Activated T-helper 2 cell treated with anti-CD3 and anti-CD28 coated beads, Interferon-gamma antibody, Interleukin-2, Interleukin-4, amounts not matched to agents 10 μg/mL and 5 μg/mL and 100 μg/mL, durations not matched to agents 14 hours and 24 hours and 36 hours (primary cell): Measurements from ENCODE around the gene ZFYVE28. TPM values are rescaled to one million over a fixed set of nuclear protein-coding genes. Genes with fewer than 3 reads are reported as not detected.
A peak's percentile ranks its signal among the peaks of the same experiment; 100 is the strongest.

Experiments
- DNase-seq: peaks from one replicate; pipeline ENCODE4 v3.0.0; 2021; ENCODE audit warnings: low spot score
- H3K27ac Mint-ChIP-seq: one replicate; pipeline ENCODE4 v1.8.0; 2021; ENCODE audit warnings: mixed read lengths
- H3K27me3 Mint-ChIP-seq: one replicate; pipeline ENCODE4 v1.8.0; 2021; ENCODE audit warnings: low read depth, mixed read lengths
- H3K36me3 Mint-ChIP-seq: one replicate; pipeline ENCODE4 v1.8.0; 2021; ENCODE audit warnings: low read depth, mixed read lengths
- H3K4me1 Mint-ChIP-seq: one replicate; pipeline ENCODE4 v1.8.0; 2021; ENCODE audit warnings: low read depth, mixed read lengths
- H3K4me3 Mint-ChIP-seq: one replicate; pipeline ENCODE4 v1.8.0; 2021; ENCODE audit warnings: low read depth, mild to moderate bottlenecking, moderate library complexity, mixed read lengths
- H3K9me3 Mint-ChIP-seq: one replicate; pipeline ENCODE4 v1.8.0; 2021; ENCODE audit warnings: mixed read lengths
- intact Hi-C: fragments of 100-400 bp; cut with micrococcal nuclease; formaldehyde crosslinking; loops from one replicate; pipeline ENCODE4 v1.15.1; 2023
- total RNA-seq: library from RNA; stranded (reverse); gene quantifications from 2 replicates; pipeline ENCODE4 v1.2.3, GENCODE V29; 2022

ZFYVE28 gene
- total RNA-seq, 1 donor from 2014 or later, result 10.0 TPM

GRCh38 chr4:2250357-2251072 is 167.9 kb downstream of the ZFYVE28 start:
- H3K4me1 Mint-ChIP-seq, result no peaks in the 10 kb centered on the region
- H3K27ac Mint-ChIP-seq, result no peak overlapping the region
- DNase-seq, result peak; percentile 7
- H3K27me3 Mint-ChIP-seq, result no peaks in the 10 kb centered on the region
- H3K36me3 Mint-ChIP-seq, result no peaks in the 10 kb centered on the region
- intact Hi-C loops, result no loop called here
- H3K9me3 Mint-ChIP-seq, result no peaks in the 10 kb centered on the region
- no peak overlapping the region for H3K4me3 Mint-ChIP-seq

DNA sequence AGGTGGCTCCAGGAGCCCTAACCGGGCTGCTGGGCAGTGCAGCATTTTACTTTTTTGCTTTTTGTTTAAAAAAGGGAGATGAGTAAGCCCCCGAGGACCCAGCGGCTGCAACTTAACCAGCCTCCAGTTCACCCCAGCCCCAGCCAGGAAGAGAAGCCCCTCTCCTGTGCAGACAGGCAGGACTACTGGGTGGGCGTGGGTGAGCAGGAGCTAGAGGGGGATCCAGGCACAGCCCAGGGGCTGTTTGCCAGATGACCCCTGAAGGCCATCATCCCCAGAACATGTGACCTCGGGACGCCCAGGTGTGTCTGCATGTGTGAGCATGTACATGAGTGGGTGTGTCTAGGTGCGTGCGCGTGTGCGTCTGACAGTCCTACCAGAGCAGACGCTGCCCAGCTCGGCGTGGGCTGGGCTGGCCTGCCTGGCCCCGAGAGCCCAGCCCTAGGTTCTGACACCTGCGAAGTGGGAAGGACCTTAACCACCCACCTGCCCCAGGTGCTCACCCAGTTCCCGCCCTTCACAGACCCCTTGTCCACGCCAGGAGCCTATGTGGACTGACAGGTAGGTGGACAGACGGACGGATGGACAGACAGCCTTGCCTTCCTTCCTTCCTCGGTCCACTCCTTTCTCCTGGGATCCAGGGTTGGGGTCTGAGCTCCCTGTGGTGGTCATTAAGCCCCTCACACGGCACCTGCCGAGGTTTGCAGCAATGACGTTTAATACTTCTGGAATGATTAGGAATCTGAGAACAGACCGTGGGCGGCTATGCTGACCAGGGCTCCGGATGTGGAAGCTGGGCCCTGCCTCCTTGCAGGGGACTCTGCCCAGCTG is 168.7 kb downstream of the ZFYVE28 start:
- intact Hi-C loops, result no loop called here
- no peak overlapping the region for H3K27ac Mint-ChIP-seq
- DNase-seq, result peak; percentile 7
- no peaks in the 10 kb centered on the region for H3K9me3 Mint-ChIP-seq
- no peaks in the 10 kb centered on the region for H3K27me3 Mint-ChIP-seq
- H3K4me3 Mint-ChIP-seq, result no peak overlapping the region
- H3K36me3 Mint-ChIP-seq, result no peaks in the 10 kb centered on the region
- H3K4me1 Mint-ChIP-seq, result peaks cover 3% of the 10 kb centered on the region

DNA sequence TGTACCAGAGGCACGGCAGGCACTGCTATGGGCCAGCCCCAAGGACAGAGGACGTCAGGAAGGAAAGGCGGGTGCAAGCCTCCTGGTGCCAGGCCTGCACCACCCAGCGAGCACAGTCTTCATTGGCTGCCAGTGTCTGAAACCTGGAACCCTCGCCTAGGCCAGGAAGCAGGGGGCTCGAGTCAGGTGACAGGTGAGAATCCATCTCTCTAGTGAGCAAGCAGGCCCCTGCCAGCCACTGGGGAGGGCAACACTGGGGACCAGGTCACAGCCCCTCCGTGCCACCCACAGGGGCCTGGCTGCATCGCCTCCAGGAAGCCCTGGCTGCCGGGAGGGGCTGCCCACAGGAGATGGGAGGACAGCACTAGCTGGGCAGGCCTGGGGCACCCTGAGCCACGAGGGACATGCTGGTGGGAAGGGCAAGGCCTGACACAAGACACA is 169.6 kb downstream of the ZFYVE28 start:
- H3K9me3 Mint-ChIP-seq, result no peaks in the 10 kb centered on the region
- no peak overlapping the region for H3K27ac Mint-ChIP-seq
- intact Hi-C loops, result no loop called here
- peaks cover 5% of the 10 kb centered on the region for H3K4me1 Mint-ChIP-seq
- H3K36me3 Mint-ChIP-seq, result no peaks in the 10 kb centered on the region
- H3K27me3 Mint-ChIP-seq, result peaks cover under 1% of the 10 kb centered on the region
- no peak overlapping the region for H3K4me3 Mint-ChIP-seq
- peak; percentile 6 for DNase-seq

DNA sequence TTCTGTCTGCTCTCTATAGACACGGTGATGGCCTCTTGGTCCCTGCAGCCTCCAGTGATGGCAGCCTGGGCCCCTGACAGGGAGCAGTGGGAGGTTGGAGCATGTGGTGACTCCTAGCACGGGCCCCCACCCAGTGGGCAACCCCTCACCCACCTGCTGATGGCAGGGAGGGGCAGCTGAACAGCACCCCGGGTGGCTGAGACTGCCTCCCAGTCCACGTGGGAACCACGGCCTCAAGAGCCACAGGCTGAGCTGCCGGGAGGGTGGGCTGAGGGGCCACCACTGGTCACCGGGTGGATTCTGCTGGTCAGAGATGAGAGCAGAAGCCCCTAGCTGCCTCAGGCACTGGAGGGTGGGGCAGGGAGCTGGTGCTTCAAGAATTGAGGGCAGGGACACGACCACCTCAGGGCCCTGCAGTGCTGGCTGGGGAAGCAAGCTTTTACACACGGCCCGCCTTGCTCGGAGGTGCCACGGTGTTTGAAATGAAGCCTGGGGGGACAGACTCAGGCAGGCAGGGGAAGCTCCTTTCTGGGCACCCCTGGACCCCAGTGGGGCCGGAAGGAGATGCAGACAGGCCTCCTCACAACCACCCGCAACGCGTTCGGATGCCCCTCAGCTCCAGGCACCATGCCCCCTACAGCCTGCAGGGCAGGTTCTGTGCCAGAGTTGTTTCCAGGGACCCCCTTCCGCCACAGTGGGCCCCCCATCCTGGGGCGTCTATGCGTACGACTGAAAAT is 170.2 kb downstream of the ZFYVE28 start:
- peaks cover 3% of the 10 kb centered on the region for H3K27me3 Mint-ChIP-seq
- H3K9me3 Mint-ChIP-seq, result no peaks in the 10 kb centered on the region
- intact Hi-C loops, result no loop called here
- DNase-seq, result no peak
- no peak overlapping the region for H3K4me3 Mint-ChIP-seq
- no peak overlapping the region for H3K27ac Mint-ChIP-seq
- H3K4me1 Mint-ChIP-seq, result peaks cover 11% of the 10 kb centered on the region
- no peaks in the 10 kb centered on the region for H3K36me3 Mint-ChIP-seq

GRCh38 chr4:2247128-2248043 is 171.1 kb downstream of the ZFYVE28 start:
- DNase-seq, result no peak
- H3K27me3 Mint-ChIP-seq, result peaks cover 3% of the 10 kb centered on the region
- no peaks in the 10 kb centered on the region for H3K36me3 Mint-ChIP-seq
- H3K4me1 Mint-ChIP-seq, result peaks cover 13% of the 10 kb centered on the region
- no peak overlapping the region for H3K27ac Mint-ChIP-seq
- H3K9me3 Mint-ChIP-seq, result no peaks in the 10 kb centered on the region
- intact Hi-C loops, result no loop called here
- no peak overlapping the region for H3K4me3 Mint-ChIP-seq

GRCh38 chr4:2246384-2247127 is 171.9 kb downstream of the ZFYVE28 start:
- Mint-ChIP-seq H3K27me3 (peaks cover 3% of the 10 kb centered on the region), H3K9me3 (no peaks in the 10 kb centered on the region), H3K36me3 (no peaks in the 10 kb centered on the region), H3K27ac (no peak overlapping the region), H3K4me3 (no peak overlapping the region), H3K4me1 (peaks cover 14% of the 10 kb centered on the region)
- intact Hi-C loops, result no loop called here
- no peak for DNase-seq

DNA sequence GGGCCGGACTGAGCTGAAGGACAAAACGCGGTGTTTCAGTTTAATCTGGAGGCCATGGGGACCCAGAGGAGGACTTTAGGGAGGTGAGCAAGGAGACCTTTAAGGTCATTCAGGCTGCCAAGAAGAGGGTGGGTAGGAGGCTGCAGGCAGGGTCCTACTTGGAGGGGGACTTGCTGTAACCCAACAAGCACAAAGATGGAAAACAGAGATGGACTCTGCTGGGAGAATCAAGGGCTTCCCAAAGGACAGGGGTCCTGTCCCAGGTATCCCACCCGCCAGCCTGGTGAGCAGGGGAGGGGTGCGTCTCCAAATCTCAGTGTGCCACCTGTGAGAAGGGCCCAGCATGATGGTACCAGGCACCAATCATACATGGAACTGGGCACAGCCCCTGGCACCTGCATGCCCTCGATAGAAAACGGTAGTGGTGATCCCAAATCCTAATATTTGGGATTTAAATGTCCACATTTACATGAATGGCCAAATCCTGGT is 172.6 kb downstream of the ZFYVE28 start:
- H3K4me1 Mint-ChIP-seq, result peaks cover 16% of the 10 kb centered on the region
- H3K27ac Mint-ChIP-seq, result no peak overlapping the region
- H3K27me3 Mint-ChIP-seq, result peaks cover 3% of the 10 kb centered on the region
- intact Hi-C loops, result no loop called here
- peaks cover under 1% of the 10 kb centered on the region for H3K36me3 Mint-ChIP-seq
- H3K9me3 Mint-ChIP-seq, result no peaks in the 10 kb centered on the region
- DNase-seq, result no peak
- no peak overlapping the region for H3K4me3 Mint-ChIP-seq

GRCh38 chr4:2245057-2245786 is 173.2 kb downstream of the ZFYVE28 start:
- H3K27me3 Mint-ChIP-seq, result peaks cover 3% of the 10 kb centered on the region
- no peak overlapping the region for H3K27ac Mint-ChIP-seq
- peaks cover 7% of the 10 kb centered on the region for H3K36me3 Mint-ChIP-seq
- no peaks in the 10 kb centered on the region for H3K9me3 Mint-ChIP-seq
- H3K4me1 Mint-ChIP-seq, result peaks cover 22% of the 10 kb centered on the region
- intact Hi-C loops, result no loop called here
- H3K4me3 Mint-ChIP-seq, result no peak overlapping the region
- no peak for DNase-seq

DNA sequence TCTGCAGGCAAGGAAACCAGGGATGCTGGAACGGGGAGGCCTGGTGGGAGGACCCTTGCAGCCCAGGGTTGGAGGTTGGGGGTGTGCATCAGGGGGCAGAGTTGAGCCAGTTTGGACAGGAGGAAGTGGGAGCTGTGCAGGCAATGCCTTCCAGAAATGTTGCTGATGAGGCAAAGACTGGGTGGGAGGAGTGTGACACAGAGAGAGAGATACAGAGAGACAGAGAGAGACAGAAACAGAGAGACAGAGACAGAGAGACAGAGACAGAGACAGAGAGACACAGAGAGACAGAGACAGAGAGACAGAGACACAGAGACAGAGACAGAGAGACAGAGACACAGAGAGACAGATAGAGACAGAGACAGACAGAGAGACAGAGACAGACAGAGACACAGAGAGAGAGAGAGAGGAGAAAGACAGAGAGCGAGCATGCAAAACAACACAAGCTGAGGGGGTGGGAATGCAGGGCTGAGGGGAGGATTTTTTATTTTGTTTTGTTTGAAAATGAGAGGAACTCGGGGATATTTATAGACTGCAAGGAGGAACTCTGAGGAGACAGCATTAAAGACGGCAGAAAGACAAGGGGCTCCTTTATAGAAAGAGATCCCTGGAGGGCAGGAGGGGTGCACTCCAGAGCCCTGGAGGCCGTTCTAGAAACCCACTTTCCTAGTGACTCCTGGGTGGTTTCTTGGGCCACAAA is 174.6 kb downstream of the ZFYVE28 start:
- DNase-seq, result no peak

GRCh38 chr4:2241410-2242353 is 176.8 kb downstream of the ZFYVE28 start, which contains the start of the genes HAUS3 and POLN:
Gene HAUS3 (minus strand): TSS chr4:2242121. CDS start chr4:2240946, 1,175 bp downstream.
Gene POLN (minus strand): TSS chr4:2242121. CDS start chr4:2229231, 12,890 bp downstream.
- DNase-seq, result peak; percentile 100
- H3K27me3 Mint-ChIP-seq, result peaks cover 3% of the 10 kb centered on the region
- peak within 1 kb of the TSS; percentile 80 for H3K27ac Mint-ChIP-seq
- H3K9me3 Mint-ChIP-seq, result no peaks in the 10 kb centered on the region
- peaks cover 33% of the 10 kb centered on the region for H3K36me3 Mint-ChIP-seq
- H3K4me1 Mint-ChIP-seq, result peaks cover 49% of the 10 kb centered on the region
- peak within 1 kb of the TSS; percentile 91 for H3K4me3 Mint-ChIP-seq
- intact Hi-C loops, result loop anchor here (1.0 to 2.0 kb wide), 6 partner anchors 21 to 521 kb away; partner anchors contain the start of genes CFAP99, FAM193A, MXD4 and RNF4

More for the DNA sequence above, 174.6 kb downstream of the ZFYVE28 start:
- Mint-ChIP-seq H3K9me3 (no peaks in the 10 kb centered on the region), H3K4me3 (no peak overlapping the region), H3K36me3 (peaks cover 17% of the 10 kb centered on the region), H3K27me3 (peaks cover 3% of the 10 kb centered on the region), H3K4me1 (peaks cover 33% of the 10 kb centered on the region), H3K27ac (peak overlapping the region; percentile 2)
- intact Hi-C loops, result loop anchor here (2.0 kb wide), 1 partner anchor 523 kb away; the partner anchor contains the start of genes TACC3 and TMEM129
